Choroid plexus epithelial cell (primary cell): ENCODE data around the gene TMC7.
"Not testable (repeated sequence)": the region's sequence is repeated elsewhere in the genome, so short reads cannot be mapped to it uniquely, and the experiment has no call there.

Experiments
- DNase-seq: peaks from one replicate; pipeline ENCODE4 v3.0.0-alpha.2; 2010; ENCODE audit warnings: low read depth
- H3K4me3 ChIP-seq: 2 replicates; pipeline ENCODE4 v1.5.1; 2011; ENCODE audit warnings: low read depth, mild to moderate bottlenecking, control low read depth, low read length, moderate library complexity
- TF ChIP-seq, protein P1 (sequence below): conservative IDR thresholded peaks from 2 replicates; pipeline ENCODE4 v1.5.1; 2011; ENCODE audit warnings: low read depth, mild to moderate bottlenecking, control low read depth, inconsistent platforms, low read length, moderate library complexity

TMC7 gene

DNA sequence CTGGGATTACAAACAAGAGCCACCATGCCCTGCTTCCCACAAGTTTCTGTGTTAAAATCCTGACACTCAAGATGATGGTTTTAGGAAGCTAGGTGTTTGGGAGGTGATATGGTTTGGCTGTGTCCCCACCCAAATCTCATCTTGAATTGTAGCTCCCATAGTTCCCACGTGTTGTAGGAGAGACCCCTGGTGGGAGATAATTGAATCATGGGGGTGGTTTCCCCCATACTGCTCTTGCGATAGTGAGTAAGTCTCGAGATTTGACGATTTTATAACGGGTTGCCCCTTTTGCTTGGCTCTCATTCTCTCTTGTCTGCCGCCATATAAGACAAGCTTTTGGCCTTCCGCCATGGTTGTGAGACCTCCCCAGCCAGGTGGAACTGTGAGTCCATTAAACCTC, 40.3 kb upstream of the TMC7 start:
- no peak overlapping the region for H3K4me3 ChIP-seq
- DNase-seq = no peak
- TF ChIP-seq, protein P1, sequence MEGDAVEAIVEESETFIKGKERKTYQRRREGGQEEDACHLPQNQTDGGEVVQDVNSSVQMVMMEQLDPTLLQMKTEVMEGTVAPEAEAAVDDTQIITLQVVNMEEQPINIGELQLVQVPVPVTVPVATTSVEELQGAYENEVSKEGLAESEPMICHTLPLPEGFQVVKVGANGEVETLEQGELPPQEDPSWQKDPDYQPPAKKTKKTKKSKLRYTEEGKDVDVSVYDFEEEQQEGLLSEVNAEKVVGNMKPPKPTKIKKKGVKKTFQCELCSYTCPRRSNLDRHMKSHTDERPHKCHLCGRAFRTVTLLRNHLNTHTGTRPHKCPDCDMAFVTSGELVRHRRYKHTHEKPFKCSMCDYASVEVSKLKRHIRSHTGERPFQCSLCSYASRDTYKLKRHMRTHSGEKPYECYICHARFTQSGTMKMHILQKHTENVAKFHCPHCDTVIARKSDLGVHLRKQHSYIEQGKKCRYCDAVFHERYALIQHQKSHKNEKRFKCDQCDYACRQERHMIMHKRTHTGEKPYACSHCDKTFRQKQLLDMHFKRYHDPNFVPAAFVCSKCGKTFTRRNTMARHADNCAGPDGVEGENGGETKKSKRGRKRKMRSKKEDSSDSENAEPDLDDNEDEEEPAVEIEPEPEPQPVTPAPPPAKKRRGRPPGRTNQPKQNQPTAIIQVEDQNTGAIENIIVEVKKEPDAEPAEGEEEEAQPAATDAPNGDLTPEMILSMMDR = no peak

DNA sequence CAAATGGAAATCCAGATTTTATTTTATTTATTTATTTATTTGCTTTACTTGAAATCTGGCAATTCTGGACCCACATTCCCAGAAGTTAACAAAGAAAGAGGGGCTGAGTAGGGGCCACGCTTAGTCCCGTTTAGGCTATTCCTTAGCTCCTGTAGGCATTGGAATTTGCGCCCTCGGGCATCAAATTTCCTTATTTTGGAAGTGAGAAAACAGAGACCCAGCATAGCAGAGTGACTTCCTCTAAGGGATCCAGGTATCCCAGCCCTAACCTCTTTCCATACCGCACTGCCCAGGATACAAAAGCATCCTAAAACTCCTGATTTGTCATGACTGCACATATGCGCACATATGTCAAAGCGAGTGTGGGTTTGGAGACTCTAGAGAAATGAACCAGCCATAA, 38.5 kb upstream of the TMC7 start:
- H3K4me3 ChIP-seq = no peak overlapping the region
- TF ChIP-seq, protein P1 = no peak
- DNase-seq = no peak

DNA sequence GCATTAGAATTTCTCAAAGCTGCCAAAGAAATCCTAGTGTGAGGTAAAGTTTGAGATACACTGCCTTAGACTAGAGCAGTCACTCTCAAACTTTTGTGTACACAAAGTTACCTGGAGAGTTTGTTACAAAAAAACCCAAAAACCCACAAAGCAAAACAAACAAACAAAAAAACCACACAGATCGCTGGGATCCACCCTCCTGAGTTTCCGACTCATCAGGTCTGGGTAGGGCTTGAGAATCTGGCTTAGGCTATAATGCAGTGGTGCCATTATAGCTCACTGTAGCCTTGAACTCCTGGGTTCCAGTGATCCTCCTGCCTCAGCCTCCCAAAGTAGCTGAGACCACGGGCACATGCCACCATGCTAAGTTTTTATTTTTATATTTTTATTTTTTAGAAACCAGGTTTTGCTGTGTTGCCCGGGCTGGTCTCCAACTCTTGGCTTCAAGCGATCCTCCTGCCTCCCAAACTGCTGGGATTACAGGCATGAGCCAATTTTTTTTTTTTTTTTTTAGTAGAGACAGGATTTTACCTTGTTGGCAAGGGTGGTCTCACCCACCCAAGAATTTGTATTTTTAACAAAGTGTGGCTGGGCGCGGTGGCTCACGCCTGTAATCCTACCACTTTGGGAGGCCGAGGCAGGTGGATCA, 35.2 kb upstream of the TMC7 start:
- DNase-seq = no peak
- no peak overlapping the region for H3K4me3 ChIP-seq
- TF ChIP-seq, protein P1 = no peak

DNA sequence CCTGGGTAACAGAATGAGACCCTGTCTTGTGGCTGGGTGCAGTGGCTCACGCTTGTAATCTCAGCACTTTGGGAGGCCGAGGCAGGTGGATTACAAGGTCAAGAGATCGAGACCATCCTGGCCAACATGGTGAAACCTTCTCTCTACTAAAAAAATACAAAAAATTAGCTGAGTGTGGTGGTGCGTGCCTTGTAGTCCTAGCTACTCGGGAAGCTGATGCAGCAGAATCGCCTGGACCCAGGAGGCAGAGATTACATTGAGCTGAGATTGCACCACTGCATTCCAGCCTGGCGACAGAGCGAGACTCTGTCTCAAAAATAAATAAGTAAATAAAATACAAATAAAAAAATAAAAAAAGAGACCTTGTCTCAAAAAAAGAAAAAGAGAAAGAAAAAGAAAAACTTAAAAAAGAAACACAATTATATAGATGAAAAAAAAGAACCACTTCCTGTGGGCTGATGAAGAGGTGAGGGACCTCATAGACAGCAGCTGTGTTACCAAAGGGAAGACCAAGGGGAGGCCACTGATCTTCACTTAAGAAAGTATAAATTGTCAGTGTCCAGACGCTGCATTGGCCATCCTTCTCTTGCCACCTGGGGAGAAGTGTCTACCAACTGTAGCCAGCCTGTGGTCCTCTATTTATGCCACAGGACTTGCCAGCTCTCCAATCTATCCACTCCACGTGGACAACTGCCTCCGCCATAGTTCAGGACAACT, 33.1 kb upstream of the TMC7 start:
- peak; percentile 7 for DNase-seq
- H3K4me3 ChIP-seq = no peak overlapping the region
- TF ChIP-seq, protein P1 = no peak

DNA sequence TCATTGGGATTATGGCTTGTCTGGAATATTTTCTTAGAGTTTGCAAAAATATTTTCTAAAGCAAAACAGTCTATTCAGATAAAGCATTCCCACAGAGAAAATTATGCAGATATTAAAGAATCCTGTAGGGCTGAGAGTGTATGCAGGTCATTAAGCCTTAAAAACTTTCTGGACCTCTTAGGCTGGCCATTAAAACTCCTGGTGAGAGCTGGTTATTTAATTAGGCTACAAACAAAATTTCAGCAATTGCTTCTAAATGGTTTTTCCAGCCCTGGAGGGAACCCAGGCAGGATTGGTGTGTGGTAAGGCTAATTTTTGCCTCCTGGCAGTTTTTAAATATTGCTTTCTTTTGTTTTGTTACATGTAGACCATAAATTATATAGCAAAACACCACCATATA, 30.2 kb upstream of the TMC7 start:
- H3K4me3 ChIP-seq = no peak overlapping the region
- DNase-seq = no peak
- TF ChIP-seq, protein P1 = no peak

DNA sequence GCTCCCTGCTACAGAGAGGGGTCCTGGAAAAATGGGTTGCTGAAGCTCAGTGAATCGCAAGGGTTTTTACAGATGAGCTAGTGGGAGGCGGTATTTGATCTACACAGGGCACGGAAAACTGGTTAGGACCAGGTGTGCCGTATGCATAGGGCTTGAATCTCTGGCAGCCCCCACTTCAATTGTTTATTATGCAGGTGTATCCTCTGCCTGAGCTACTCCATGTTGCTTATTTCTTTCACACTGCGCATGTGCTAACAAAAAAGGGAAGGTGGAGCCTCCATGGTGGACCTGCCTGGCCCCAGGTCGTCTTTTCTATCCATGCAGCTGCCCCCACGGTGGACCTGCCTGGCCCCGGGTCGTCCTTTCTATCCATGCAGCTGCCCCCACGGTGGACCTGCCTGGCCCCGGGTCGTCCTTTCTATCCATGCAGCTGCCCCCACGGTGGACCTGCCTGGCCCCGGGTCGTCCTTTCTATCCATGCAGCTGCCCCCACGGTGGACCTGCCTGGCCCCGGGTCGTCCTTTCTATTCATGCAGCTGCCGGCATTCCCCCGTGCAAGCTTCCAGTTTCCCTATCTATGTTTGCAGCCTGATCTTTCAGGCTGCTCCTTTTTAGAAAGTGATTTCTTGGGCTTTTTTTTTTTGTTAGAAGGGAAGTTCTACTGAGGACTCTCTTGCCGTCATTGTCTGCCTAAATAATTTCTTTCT, 27.7 kb upstream of the TMC7 start:
- DNase-seq, H3K4me3 ChIP-seq: not testable (repeated sequence)

DNA sequence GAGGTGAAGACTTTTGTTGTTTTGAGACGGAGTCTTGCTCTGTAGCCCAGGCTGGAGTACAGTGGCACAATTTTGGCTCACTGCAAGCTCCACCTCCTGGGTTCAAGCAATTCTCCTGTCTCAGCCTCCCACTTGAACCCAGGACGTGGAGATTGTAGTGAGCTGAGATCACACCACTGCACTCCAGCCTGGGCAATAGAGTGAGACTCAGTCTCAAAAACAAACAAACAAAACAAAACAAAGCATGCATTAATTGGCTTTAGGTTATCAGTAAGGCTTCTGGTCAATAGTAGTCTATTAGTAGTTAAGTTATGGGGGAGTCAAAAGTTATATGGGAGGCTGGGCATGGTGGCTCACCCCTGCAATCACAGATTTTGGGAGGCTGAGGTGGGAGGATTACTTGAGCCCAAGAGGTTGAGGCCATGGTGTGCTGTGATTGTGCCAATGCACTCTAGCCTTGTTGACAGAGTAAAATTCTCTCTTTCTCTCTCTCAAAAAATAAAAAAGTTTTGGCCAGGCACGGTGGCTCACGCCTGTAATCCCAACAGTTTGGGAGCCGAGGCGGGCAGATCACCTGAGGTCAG, 27.0 kb upstream of the TMC7 start:
- H3K4me3 ChIP-seq, DNase-seq: not testable (repeated sequence)
